Left colon (tissue), 2 donors: ENCODE data around the gene TMEM217. TPM values are rescaled to one million over a fixed set of nuclear protein-coding genes. Genes with fewer than 3 reads are reported as not detected.
"Not testable (repeated sequence)": the region's sequence is repeated elsewhere in the genome, so short reads cannot be mapped to it uniquely, and the experiment has no call there.

Source experiments
- ATAC-seq: fragments of 200-7000 bp; cut with Tn5 transposase; one replicate; pipeline ENCODE4 v1.9.1; 2020; ENCODE audit warnings: mild to moderate bottlenecking, moderate library complexity
- DNase-seq, 2 donors: peaks; one replicate each; pipeline ENCODE4 v3.0.0-alpha.2; 2020
- intact Hi-C, 2 donors: fragments of 100-400 bp; cut with DNase I in 1 of 2; cut with micrococcal nuclease in 1 of 2; formaldehyde crosslinking; loops; one replicate each; pipeline versions ENCODE4 v1.11.2 to v1.14.0; 2022; cut with DNase I, micrococcal nuclease
- total RNA-seq, 2 donors: library from RNA; stranded (reverse); fragmentation: NEBNext Ultra II Directional; extraction: Animal tissue kit (Norgen Biotek cat#: 25700); gene quantifications; one replicate each; pipeline ENCODE4 v1.2.1, GENCODE V29; 2021
- donor health status: DM: no; HTN: no; CAD: no.
- donor health status: DM: yes; HTN: yes; CAD: no.

Gene TMEM217
- total RNA-seq, 2 donors from 2014 or later = 1.4 to 4.0 TPM

DNA sequence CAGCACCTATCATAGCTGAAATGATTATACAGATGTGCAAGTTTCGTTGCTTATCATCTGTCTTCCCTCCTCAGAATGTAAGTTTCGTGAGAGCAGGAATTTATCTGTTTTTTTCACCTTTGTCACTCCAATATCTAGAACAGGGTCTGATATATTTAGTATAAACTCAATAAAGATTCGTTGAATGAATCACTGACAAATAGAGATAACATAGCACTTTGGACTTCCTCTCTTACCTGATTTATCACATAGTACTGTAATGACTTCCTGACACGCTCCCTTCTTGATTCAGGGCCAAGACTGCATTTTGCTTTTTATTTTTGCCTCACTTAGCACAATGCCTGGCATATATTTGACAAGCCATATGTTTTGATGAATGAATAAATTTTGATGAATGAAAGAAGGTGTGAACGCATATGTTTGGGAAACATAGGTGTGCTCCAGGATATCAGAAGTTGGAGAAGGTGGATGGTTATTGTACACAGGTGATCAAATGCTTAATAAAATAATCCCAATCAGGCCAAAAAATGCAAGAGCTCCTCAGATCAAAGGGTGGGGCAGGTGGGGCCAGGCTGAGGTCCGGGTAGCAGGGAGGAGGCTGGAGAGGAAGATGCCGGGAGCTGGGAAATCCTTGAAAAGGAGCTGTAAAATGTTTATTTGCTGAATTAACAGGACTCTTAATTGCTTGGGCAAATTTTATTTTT is 55.0 kb downstream of the TMEM217 start:
- intact Hi-C loops = loop anchor here in 1 of 2 donors (10.0 kb wide), 2 partner anchors 178 to 438 kb away; no protein-coding TSS in a partner anchor
- no peak for DNase-seq
- peak; percentile 84 for ATAC-seq

DNA sequence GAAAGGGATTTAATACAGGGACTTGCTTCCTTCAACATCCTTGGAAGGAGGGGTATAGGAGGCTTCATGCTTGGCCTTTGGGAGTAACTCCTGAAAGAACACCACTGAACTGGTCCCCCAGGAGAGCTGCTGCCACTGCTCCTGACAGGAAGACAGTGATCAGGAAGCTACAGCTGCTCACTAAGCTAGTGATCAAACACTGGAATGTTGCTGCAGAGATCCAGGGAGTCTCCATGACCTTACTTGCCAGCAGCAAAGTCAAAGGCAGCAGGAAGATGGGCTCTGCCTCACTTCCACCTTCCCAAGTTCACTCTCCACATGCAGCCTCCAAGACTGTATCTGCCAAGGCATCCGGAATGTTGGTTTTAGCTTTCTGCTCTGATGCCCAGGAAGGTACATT is 56.2 kb downstream of the TMEM217 start:
- intact Hi-C loops = loop anchor here in 1 of 2 donors (10.0 kb wide), 2 partner anchors 177 to 437 kb away; no protein-coding TSS in a partner anchor
- DNase-seq (no peak), ATAC-seq (peak; percentile 8)

DNA sequence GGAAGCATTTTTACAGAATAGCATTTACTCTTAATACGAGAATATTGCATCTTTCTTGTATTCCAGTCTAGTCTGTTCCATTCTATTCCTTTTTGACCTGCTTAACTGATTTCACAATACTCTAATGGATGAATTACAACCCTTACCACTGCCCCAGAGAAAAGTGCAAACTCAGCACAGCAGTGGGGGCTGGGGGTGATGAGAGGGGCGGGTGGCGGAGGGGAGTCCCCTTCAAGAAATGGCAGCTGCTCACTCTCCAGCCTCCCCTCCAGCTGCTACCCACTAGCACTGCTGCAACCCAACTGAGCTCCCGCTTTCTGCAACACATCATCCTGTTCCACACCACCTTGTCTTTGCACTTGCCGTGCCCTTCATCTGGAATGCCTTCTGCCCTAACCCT is 57.9 kb downstream of the TMEM217 start:
- no peak for ATAC-seq
- DNase-seq = no peak
- intact Hi-C loops = loop anchor here in 1 of 2 donors (10.0 kb wide), 2 partner anchors 175 to 435 kb away; no protein-coding TSS in a partner anchor

DNA sequence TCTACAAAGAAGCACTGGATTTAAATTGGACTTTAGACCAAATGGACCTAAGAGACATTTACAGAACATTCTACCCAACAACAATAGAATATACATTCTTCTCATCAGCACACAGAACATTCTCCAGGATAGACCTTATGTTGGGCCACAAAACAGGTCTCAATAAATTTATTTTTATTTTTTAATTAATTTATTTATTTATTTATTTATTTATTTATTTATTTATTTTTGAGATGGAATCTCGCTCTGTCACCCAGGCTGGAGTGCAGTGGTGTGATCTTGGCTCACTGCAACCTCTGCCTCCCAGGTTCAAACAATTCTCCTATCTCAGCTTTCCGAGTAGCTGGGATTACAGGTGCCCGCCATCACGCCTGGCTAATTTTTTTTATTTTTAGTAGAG is 61.5 kb downstream of the TMEM217 start:
- intact Hi-C loops, DNase-seq, ATAC-seq: not testable (repeated sequence)

DNA sequence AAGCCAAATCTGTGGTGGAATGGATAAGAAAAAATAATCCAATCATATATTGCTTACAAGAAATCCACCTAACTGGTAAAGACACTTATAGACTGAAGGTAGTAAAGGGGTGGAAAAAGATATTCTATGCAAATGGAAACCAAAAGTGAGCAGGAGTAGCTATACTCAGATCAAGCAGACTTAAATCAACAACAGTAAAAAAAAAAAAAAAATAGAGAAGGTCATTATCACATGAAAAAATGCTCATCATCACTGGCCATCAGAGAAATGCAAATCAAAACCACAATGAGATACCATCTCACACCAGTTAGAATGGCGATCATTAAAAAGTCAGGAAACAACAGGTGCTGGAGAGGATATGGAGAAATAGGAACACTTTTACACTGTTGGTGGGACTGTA is 63.1 kb downstream of the TMEM217 start:
- DNase-seq, intact Hi-C loops, ATAC-seq: not testable (repeated sequence)

DNA sequence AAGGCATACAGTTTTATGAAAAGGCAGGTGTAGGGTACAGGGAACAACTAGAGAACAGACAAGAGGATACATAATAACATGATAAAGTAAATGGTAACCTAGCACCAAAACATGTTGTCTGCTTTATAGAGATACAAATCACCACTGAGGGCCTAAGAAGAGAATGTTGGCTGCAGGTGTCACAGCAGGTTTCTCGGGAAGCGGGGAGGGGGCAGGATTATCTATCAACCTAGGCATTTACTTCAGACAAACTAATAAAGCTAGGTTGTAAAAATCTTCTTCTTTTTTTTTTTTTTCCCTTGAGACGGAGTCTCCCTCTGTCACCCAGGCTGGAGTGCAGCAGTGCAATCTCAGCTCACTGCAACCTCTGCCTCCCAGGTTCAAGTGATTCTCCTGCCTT is 65.3 kb downstream of the TMEM217 start:
- intact Hi-C loops = no loop called here
- no peak for ATAC-seq
- no peak for DNase-seq

DNA sequence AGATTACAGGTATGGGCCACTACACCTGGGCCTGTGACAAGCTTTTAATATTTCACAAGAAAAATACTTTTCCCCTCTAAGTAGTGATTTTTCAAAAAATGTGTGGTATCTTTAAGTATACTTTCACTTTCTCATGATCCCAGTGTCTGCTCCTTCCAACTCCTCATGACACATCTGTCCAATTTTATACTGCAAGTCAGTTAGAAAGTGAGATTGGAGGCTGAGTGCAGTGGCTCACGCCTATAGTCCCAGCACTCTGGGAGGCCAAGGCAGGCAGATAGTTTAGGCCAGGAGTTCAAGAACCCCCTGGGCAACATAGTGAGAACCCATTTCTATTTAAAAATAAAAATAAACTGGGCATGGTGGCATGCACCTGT is 67.8 kb downstream of the TMEM217 start:
- DNase-seq (no peak), ATAC-seq (no peak)
- intact Hi-C loops = no loop called here

DNA sequence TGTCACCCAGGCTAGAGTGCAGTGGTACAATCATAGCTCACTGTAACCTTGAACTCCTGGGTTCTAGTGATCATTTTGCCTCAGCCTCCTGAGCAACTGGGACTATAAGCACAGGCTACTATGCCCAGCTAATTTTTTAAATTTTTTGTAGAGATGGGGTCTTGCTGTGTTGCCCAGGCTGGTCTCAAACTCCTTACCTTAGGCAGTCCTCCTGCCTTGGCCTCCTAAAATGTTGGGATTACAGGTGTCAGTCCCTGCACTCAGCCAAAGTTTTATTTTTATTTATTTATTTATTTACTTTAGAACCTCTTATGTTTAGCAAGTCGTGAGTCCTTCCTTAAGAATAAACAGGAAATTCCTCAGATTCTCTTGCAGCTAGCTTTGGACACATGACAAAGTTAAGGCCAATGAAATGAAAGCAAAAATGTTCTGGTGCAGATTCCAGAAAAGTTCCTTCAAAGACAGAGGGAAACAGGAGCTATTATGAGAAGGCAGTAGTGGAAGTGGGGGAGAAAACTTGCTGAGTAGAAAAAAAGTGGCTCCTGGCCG is 68.9 kb downstream of the TMEM217 start:
- no peak for DNase-seq
- no peak for ATAC-seq
- intact Hi-C loops = no loop called here

DNA sequence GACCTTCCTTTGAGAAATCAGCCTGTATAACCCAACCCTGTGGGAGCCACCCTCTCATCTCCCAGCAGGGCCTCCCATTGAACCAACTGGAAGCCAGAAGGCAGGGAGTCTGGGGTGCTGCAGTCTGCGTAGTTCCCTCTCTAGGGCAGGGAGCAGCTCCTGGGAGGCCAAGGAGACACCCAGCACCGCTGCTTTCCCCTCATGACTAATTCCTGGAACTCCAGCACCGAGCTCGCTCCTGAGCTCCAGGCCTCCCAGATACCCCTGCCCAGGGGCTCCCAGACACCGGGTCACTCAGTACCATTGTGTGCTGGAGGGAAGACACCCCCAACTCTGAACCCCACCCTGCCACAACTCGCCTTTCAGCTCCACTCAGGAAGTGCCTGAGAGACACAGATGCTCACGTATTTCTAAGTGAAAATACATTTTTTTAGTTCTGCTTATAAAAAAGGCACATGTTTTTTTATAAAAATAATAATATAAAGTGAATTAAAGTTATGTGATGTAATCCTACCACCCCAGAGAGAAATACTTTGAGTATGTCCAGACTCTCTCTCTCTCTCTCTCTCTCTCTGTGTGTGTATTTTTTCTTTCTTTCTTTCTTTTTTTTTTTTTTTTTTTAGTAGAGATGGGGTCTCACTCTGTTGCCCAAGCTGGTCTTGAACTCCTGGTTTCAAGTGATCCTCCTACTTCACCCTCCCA is 70.5 kb downstream of the TMEM217 start:
- intact Hi-C loops = no loop called here
- ATAC-seq = no peak
- DNase-seq = no peak

DNA sequence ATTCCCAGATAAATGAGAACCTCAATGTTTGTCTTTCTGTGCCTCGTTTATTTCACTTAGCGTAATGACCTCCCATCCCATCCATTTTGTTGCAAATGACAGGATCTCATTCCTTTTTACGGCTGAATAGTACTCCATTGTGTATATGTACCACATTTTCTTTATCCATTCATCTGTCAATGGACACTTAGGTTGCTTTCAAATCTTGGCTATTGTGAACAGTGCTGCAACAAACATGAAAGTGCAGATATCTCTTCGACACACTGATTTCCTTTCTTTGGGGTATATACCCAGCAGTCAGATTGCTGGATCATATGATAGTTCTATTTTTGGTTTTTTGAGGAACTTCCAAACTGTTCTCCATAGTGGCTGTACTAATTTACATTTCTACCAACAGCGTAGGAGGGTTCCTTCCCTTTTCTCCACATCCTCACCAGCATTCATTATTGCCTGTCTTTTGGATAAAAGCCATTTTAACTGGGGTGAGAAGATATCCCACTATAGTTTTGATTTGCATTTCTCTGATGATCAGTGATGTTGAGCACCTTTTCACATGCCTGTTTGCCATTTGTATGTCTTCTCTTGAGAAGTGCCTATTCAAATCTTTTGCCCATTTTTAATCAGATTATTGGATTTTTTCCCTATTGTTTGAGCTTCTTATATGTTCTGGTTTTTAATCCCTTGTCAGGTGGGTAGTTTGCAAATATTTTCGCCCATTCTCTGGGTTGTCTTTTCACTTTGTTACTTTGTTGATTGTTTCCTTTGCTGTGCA is 71.8 kb downstream of the TMEM217 start:
- intact Hi-C loops, ATAC-seq, DNase-seq: not testable (repeated sequence)

DNA sequence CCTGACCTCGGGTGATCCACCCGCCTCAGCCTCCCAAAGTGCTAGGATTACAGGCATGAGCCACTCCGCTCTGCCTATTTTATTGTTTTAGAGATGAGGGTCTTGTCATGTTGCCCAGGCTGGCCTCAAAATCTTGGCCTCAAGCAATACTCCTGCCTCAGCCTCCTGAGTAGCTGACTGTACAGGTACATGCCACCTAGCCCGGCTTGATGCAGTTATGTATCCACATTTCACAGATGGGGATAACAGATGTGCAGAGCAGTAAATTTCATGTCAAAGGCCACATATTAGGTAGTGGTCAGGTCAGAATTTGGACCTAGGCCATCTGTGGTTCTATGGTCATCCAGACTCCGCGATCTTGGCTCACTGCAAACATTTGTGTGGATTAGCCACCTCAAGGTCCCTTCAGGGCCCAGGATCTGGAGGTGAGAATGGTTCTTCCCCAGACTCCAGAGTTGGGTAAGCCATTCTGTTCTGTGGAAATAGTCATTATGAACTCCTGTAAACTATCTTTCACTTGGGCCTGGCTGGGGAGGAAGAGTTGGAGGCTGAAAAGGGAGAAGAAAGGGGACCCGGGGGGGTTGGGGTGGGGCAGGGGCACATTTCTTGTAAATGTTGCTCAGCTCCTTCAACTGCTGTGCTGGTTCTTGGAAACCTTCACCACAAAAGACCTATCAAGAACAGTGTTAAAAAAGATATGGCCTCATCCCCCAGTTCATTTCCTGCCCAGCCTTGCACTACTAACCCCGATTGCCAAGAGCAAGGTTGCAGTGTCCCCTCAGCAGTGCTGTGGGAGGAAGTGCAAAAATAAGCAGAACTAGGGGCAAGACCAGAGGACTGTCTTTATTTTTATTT is 75.0 kb downstream of the TMEM217 start:
- ATAC-seq = peak; percentile 42
- peak in 1 of 2 donors; percentile 55 for DNase-seq
- intact Hi-C loops = no loop called here

DNA sequence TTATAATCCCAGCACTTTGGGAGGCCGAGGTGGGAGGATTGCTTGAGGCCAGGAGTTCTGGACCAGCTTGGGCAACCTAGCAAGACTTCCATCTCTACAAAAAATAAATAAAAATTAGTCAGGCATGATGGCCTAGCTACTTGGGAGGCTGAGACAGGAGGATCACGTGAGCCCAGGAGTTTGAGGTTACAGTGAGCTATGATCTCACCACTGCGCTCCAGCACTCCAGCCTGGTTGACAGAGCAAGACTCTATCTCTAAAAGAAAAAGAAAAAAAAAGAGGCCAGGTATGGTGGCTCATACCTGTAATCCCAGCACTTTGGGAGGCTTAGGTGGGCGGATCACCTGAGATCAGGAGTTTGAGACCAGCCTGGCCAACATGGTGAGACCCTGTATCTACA is 77.3 kb downstream of the TMEM217 start:
- intact Hi-C loops, ATAC-seq, DNase-seq: not testable (repeated sequence)

DNA sequence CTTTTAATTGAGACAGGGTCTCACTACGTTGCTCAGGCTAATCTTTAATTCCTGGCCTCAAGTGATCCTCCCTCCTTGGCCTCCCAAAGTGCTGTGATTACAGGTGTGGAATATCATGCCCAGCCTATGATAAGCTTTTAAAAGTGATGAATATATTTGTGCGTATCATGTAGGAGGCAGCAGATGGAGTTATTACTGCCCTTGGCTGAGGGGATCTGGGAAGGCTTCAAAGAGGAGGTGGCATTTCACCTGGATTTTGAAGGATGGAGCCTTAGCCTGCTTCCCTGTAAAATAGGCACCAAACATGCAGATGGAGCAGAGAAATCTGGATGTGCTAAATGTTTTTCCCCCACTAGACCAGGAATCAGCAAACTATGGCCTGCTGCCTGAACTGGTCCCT is 77.9 kb downstream of the TMEM217 start:
- DNase-seq (no peak), ATAC-seq (no peak)
- intact Hi-C loops = no loop called here

DNA sequence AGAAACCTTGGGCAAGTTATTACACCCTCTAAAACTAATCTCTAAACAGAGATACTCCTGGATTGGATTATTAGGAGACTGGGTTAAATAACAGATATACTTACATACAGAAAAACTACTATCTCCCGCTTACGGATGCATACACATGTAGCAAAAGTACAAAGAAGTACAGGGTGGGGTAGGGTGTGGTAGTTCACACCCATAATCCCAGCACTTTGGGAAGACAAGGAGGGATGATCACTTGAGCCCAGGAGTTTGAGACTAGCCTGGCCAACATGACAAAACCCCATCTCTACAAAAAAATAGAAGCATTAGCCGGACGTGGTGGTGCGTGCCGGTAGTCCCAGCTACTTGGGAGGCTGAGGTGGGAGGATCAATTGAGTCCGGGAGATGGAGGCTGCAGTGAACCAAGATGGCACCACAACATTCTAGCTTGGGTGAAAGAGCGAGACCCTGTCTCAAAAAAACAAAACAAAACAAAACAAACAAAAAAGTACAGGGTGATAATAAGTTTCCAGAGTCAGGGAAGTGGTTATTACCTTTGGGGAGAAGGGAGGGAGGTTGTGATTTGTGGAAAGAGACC is 79.9 kb downstream of the TMEM217 start:
- DNase-seq (no peak), ATAC-seq (no peak)
- intact Hi-C loops = no loop called here

DNA sequence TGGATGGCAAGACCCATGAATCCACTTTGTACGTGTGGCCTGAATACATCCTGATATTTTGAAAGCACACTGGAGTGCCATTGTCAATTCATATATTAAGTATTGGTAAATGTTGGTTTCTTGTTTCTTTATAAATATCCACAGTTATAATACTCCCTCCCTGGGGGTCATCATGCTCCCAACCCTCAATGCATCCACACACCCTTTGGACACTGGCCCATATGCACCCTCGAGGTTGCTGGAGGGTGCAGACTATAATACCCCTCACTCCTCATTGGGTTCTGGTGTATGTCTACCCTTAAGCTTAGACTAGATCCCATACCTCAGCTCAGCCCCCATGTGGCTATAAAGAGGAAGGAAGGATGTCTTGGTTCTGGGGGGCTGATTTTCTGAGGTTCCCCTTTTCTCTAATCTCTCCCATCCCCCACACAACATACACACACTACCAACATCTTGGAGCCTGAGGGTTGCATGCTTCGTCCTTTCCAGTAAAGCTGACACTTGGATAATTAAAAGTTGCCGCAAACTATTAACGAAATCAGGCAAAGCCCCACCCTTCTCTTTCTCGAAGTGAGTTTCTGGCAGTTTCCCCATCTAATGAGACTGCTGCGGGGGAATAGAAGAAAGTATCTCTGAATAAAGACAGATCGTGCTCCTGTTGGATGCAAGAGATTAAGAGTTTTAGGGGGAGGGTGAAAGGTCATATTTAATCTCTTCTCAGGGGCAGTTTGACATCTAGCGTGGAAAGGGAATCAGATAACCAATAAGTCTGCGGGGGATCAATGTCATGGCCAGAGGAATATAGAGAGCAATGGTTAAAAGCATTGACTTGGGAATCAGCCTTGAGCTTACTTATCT is 80.6 kb downstream of the TMEM217 start:
- DNase-seq = no peak
- intact Hi-C loops = no loop called here
- no peak for ATAC-seq

DNA sequence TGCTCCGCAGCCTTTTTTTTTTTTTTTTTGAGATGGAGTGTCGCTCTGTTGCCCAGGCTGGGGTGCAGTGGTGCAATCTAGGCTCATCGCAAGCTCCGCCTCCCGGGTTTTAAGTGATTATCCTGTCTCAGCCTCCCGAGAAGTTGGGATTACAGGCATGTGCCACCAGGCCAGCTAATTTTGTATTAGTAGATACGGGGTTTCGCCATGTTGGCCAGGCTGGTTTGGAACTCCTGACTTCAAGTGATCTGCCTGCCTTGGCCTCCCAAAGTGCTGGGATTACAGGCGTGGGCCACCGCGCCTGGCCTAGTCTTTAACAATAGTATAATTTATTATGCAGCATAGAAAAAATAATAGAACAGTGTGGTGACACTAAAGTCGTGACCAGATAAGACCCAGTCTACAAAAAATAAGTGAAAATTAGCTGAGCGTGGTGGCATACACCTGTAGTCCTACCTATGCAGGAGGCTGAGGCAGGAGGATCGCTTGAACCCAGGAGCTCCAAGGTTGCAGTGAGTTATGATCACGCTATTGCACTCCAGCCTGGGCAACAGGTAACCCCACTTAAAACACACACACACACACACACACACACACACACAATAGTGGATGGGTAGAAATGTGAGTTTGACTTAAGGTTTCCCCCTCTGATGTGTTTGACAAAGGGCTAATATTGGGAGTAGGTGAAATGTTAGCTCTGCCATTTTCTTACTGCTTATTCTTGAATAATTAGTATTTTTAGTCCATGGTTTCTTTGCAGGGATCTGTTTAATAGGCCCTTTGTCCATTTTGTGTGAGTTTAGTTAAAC is 81.5 kb downstream of the TMEM217 start:
- intact Hi-C loops = no loop called here
- DNase-seq = no peak
- no peak for ATAC-seq
